DLD1 (cell line): ENCODE measurements around the gene PTX4.

Experiments used
- in situ Hi-C: cut with HindIII; loops from 2 replicates; pipeline ENCODE4 v1.10.0; 2017; ENCODE audit warnings: low sequenced_read_pairs

PTX4 gene

DNA sequence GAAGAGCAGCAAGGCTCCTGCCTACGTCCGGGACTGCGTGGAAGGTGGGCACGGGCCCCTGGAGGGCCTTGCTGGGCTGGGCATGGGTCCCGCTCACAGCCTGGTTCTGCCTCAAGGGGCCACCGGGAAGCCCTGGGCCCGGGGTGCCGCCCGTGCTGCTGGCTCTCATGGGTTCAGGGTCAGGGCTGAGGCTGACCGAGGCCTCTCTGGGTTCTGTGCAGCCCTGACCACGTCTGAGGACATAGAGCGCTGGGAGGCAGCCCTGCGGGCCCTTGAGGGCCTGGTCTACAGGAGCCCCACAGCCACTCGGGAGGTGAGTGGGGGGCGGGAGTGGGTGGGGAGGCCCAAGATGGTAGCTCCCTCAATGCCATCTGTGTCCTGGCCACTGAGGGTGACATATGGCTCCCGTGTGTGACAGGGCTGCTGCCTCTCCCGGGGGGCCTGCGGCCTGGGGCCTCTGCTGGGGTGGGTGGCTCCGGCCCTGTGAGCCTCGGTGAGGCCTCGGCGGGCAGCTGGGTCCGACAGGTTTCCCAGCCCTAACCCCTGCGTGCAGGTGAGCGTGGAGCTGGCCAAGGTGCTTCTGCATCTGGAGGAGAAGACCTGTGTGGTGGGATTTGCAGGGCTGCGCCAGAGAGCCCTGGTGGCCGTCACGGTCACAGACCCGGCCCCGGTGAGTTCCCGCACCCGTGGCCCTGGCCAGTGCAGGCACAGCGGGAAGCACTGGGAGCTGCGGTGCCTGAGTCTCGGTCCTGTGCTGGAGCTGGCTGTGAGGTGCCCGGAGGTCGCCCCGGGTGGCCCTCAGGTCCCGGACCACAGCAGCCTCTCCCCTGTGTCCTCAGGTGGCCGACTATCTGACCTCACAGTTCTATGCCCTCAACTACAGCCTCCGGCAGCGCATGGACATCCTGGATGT is 13.6 kb upstream of the PTX4 start:
- in situ Hi-C loops: no loop called here

DNA sequence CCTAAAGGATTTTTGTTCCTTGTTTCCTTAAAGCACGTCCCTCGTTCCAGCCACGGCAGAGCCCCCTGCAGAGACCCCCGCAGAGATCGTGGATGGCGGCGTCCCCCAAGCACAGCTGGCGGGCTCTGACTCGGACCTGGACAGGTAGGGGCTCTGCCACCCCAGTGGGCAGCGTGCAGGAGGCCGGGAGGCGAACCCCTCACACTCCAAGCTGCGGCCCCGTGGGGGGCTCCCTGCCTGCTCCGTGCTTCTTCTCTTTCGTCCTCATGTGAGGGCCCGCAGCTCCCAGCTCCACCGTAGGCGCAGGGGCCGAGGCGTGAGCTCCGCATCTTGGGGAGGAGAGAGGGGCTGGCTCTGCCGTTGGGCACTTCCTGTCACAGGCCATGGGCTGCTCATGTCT is 12.9 kb upstream of the PTX4 start:
- in situ Hi-C loops: no loop called here

DNA sequence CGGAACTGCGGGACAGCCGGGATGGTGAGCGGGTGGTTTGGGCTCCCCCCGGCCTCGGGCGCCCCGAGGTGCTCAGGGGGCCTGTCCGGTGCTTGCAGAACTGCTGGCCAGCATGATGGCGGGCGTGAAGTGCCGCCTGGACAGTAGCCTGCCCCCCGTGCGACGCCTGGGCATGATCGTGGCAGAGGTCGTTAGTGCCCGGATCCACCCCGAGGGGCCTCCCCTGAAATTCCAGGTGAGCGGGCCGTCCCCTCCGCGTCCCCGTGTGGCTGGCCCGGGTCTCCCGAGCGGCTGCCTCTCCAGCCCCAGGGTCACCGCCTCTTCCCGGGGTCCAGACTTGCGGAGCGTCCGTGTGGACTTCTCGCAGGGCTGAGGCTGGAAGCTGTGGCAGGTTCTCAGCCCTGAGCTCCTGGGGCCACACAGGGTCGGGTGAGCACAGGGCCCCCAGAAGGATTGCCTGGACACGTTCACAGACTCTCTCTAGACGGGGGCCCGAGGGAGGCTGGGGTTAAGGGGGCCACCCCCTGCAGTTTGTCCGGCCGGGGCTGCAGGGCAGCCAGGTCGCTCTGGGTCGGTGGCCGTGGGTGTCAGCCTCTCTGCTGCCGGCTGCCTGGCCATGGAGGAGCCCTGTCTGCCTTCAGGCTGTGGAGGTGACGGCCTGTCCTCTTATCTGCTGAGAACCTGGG is 11.9 kb upstream of the PTX4 start:
- in situ Hi-C loops: no loop called here

DNA sequence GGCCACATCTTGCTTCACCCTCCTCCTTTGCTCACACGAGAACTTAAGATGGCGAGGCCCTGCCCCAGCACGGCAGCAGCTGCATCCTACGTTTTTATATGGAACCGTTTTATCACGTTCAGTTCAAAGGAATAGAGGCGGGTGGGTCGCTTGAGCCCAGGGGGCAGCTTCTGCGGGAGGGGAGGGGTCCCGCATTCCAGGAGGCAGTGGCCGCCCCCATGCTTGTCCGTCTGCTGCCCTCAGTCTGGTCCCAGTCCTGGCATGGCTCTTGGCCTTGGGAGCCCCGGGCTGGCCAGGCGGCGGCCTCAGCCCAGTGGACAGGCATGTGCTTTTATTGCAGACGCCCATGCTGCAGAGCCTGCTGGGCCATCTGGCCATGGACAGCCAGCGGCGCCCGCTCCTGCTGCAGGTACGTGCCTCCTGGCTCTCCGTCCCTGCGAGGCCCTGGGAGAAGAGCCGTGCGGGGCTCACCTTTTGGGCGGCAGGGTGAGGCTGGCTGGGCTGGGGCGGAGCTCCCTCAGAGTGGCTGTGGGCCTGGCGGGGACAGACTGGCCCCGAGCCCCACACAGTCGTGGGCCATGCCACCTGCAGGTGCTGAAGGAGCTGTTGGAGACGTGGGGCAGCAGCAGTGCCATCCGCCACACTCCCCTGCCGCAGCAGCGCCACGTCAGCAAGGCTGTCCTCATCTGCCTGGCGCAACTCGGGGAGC is 11.2 kb upstream of the PTX4 start:
- in situ Hi-C loops: no loop called here

DNA sequence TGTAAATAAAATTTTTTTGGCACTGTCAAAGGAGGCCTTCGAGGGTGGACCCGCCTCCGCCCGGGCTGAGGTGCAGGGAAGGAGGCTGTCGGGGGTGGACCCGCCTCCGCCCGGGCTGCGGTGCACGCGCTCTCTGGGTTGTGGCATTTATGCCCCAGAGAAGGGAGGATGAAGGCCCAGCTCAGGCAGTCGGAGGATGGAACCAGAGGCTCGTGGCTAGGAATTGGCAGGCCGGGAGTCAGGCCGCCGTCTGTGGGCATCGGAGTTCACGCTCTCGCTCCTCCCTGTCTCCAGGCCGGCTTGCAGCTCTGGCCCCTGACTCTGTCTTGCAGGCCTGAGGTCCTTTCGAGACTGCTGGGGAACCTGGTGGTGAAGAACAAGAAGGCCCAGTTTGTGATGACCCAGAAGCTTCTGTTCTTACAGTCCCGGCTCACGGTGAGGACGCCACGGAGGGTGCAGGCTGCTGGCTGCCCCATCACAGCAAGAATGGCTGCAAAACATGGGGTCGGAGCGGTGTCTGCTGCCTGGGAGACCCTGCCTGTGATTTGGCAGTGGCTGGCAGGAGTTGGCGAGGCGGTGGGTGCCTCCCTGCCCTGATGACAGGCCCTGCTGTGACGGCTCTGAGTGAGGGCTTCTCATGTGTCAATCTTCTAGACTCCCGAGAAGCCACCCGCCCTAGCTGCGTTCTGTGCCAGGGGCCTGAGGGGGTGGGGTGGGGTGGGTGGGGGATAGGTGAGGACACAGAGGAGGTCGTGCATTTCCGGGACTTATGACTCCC is 10.3 kb upstream of the PTX4 start:
- in situ Hi-C loops: no loop called here

DNA sequence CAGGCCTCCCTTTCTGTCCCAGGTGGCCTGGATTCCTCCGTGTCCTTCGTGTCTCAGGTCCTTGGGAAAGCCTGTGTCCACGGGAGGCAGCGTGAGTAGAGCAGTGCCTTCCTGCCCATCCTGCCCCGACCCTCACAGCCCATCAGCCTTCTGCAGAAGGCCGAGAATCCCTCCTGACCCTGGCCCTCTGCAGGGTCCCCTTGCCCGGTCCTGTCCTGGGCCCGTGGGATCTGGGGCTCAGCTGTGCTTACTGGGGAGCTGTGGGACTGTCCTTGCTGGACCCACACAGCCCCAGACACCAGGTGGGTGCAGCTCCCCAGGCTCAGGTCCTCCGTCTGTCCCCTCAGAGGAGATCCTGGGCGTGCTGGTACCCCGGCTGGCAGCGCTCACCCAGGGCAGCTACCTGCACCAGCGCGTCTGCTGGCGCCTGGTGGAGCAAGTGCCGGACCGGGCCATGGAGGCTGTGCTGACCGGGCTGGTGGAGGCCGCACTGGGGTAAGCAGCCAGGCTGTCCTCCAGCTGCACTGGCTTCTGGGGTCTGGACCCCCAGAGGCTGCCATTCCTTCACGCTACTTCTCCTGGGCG is 8.4 kb upstream of the PTX4 start:
- in situ Hi-C loops: no loop called here

DNA sequence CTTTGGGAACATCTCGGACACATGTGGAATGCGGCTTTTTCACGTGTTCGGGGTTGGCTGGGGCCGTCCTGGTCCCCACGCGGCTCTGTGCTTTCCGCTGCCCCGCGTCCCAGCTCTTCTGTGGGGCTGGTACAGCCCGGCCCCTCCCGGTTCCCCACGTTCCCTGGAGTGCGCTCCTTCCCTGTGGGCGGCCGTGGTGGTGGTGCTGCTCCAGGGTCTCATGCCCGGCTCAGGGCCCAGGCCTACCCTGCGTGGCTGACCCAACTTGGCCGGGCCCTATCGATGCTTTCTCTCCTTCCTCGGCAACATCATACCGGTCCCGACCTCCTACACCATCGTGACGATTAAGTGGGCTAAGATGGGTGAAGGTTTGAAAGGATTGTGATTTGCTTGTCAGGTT is 7.7 kb upstream of the PTX4 start:
- in situ Hi-C loops: no loop called here

DNA sequence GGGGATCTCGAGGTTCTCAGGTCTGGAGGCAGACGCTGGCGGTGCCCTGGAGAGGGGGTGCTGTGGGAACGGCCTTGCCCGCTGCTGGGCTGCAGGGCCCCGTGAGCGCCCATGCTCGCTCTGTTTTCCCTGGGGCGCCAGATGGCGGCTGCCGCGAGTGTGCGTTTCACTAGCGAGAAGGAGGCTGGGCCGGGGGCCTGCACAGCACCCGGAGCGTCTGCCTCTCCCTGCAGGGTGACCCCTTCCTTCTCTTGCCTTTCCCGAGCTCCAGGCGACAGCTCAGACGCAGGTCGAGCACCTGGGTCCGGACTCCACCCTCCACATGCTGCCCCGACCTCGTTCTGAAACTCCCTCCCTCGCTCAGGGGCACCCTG is 7.1 kb upstream of the PTX4 start:
- in situ Hi-C loops: no loop called here

DNA sequence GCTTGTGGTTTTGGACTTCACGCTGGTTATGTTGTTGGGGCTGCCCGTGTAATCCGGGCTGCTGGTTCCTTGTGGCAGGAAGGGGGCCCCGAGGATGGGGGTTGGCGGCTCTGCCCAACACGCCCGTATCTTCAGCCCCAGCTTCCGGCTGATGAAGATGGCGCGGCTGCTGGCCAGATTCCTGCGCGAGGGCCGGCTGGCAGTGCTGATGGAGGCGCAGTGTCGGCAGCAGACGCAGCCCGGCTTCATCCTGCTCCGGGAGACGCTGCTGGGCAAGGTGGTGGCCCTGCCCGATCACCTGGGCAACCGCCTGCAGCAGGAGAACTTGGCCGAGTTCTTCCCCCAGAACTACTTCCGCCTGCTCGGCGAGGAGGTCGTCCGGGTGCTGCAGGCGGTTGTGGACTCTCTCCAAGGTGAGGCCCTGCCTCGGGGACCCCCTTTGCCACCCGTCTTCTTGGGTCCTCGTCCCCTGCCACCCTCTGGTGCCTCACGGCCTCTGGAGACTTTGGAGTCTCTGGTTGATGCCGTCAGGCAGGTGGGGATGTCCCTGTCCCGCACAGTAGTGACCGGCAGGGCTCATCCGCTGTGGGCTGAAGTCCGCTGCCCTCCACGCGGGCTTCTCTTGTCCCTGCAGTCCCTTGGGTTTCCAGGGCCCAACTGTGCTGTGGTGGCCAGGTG is 6.6 kb upstream of the PTX4 start:
- in situ Hi-C loops: no loop called here

DNA sequence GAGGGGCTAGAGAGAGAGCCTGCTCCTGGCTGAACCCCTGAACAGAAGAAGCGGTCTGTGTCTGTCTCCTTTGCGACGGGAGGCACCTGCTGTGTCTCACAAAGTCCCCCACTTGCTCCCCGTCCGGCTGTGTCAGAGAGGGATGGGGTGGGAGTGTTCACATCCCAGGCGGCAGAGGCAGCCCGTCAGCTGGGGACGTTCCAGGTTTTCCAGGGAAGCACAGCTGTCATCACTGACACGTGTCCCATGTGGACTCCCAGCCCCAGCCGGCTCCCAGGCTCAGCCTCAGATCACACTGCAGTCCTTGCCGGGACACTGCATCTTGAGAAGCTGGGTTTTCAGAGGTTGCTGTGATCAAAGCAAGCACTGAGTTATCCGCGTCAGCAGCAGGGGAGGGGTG is 6.0 kb upstream of the PTX4 start:
- in situ Hi-C loops: no loop called here

DNA sequence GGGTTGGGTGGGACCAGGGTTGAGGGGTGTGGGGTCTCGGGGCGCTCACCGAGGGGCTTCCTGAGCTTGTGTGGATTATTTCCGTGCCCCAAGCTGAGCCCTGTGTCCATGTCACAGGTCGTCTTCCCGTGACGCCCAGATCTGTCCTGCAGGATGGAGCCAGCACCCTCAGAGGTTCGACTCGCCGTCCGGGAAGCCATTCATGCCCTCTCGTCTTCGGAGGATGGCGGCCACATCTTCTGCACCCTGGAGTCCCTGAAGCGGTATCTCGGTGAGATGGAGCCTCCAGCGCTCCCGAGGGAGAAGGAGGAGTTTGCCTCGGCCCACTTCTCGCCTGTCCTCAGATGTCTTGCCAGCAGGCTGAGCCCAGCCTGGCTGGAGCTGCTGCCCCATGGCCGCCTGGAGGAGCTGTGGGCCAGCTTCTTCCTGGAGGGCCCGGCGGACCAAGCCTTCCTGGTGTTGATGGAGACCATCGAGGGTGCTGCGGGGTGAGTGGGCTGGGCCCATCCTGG is 5.4 kb upstream of the PTX4 start:
- in situ Hi-C loops: no loop called here

DNA sequence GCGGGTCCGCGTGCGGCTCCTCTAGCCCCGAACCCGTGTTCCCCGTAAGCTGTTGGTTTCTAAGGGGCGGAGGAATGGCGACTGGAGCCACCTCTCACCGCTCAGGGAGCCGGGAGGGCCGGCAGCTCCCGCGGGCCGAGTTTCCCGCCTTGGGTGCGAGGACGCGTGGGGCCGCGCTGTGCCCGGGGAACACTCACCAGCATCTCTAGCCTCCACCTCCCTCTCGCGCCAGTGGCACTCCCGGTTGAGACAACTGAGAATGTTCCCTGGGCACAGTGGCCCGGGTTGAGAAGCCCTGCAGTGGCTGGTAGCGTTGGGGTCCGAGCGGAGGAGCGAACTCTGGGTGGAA is 5.0 kb upstream of the PTX4 start:
- in situ Hi-C loops: no loop called here

DNA sequence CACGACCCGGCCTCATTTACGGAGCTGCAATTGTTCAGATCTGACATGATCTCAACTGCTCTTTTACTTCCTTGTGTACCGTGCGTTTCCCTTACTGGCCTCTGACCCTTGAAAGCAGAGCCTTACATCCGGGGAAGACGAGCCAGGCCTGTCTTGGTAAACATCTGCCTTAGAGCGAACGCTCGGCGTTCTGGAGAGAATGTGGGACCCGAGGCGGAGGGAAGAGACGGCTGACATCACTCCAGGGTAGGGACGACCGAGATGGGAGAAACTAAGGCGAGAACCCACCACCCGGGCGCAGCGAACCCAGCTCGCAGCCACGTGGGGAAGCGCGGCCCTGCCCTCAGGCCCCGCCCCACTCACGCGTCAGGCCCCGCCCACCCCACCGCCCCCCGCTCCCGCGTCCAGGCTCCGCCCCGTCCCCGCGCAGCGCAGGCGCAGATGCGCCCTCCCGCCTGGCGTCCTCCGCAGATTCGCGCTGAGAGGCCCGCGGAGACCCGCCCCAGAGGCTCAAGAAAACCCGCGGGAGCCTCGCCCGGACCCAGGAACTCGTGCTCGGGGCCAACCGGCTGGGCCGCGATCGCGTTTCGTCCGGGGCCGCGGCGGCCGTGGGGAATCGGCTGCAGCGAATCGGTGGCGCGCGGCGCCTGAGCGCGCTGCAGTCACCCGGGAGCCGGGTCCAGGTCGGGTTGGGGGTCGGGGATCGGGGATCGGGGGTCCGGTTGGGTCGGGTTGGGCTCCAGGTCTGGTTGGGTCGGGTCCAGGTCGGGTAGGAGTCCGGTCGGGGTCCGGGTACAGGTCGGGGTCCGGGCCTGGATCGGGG is 4.4 kb upstream of the PTX4 start, which contains the start of gene TELO2:
Gene TELO2, plus strand, starts transcription at position 438 of the 823 bp plus-strand sequence. CDS start 922 bp downstream, outside the sequence.
- in situ Hi-C loops: no loop called here

DNA sequence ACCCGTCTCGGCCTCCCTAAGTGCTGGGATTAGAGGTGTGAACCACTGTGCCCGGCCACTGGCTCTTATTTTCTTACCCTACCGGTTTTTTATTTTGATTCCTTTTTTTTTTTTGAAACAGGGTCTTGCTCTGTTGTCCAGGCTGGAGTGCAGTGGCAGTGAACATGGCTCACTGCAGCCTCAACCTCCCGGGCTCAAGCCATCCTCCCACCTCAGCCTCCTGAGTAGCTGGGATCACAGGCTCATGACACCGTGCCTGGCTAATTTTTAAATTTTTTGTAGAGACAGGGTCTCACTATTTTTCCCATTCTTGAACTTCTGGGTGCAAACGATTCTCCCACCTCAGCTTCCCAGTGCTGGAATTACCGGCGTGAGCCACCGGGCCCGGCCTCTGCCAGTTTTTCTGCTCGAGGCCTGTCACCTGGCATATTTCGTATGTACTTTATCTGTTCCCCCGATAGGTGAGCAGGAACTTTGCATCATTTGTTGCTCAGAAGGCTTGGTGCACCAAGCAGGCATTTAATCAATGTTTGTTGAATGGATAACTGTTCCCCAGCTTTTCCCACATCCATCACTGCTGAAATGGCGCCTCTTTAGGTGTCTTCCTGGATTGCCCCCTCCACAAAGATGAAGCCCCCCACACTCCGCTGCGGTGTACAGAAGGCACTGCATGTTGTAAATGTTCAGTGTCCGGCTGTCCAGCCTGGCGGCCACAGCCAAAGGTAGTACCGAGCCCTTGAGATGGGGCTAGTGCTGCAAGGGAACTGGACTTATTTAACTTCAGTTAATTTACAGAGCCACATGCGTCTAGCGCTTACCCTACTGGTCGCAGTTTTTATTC is 3.6 kb upstream of the PTX4 start:
- in situ Hi-C loops: no loop called here

DNA sequence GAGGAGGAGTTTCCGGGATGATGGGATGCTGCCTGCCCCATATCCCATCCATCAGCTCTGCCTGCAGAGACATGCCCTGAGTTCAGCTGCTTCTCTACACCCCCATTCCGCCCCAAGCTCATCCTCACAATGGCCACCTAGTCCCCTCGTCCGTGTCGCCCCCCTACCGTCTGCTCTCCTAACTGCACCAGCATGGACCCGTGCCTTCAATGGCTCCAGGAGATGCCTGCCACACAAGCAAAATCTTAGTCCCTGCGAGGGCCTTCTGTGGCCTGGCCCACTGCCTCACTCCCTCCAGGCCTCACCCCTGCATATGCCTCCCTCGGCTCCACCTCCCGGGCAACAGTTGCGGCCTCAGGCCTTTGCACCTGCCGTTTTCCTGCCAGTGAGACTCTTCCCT is 2.6 kb upstream of the PTX4 start:
- in situ Hi-C loops: no loop called here

DNA sequence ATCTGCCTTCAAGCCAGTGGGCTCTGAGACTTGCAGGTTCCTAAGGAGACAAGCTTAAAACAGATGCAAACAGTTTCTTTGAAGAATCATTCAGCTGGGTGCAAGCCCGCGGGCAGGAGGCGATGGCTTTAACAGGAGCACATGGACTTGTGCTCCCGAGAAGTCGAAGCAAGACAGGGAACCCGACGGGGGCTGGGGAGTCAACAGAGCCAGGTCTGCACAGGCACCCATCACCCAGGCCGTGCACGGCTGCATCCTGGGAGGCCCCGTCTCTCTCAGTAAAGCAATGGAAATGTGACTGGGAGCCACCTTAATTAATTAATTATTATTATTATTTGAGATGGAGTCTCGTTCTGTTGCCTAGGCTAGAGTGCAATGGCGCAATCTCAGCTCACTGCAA is 333 bp upstream of the PTX4 start:
- in situ Hi-C loops: no loop called here

DNA sequence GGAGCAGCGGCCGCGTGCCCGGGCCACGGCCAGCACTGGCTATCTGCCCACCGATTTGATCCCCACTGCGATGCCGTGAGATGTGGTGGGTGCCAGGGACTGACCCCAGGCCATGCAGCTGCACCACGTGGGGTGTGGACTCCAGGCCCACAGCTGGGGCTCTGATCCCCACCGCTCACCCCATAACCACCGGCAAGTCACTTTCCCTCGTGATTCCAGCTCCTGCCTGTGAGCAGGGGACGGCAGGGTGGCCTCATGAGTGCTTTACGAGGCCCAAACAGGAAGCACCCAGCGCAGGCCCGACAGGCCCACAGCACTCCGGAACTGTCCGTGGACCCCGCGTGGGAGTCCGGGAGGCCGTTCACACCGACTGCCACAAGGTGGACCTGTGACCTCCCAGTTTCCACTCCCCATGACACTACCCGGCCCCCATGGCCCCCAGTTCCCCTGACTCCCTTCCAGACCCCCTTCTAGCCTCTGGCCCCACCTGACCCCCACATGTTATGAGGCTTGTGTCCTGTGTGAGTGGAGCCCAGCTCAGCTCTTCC is 616 bp downstream of the PTX4 start:
- in situ Hi-C loops: no loop called here
